ENCODE measurements around the gene GPR183.

- no peak for TF ChIP-seq CTCF (IDR thresholded peaks at IDR 0.05)
- no peak for TF ChIP-seq POLR2AphosphoS5 (IDR thresholded peaks at IDR 0.05)
- no peak for TF ChIP-seq EP300 (IDR thresholded peaks at IDR 0.05)
- TF ChIP-seq POLR2A (IDR thresholded peaks at IDR 0.05; ENCODE audit: low read depth) = no peak
These were observed 50.5 kb downstream of the GPR183 start for GRCh38 chr13:99256709-99257108.
